GM21390 (cell line): ENCODE measurements around the gene EFNA5.

Experiments used
- ATAC-seq: cut with Tn5 transposase; IDR thresholded peaks from one replicate; pipeline ENCODE4 v1.9.1; 2021; ENCODE audit not compliant: unreplicated experiment

The EFNA5 gene

DNA sequence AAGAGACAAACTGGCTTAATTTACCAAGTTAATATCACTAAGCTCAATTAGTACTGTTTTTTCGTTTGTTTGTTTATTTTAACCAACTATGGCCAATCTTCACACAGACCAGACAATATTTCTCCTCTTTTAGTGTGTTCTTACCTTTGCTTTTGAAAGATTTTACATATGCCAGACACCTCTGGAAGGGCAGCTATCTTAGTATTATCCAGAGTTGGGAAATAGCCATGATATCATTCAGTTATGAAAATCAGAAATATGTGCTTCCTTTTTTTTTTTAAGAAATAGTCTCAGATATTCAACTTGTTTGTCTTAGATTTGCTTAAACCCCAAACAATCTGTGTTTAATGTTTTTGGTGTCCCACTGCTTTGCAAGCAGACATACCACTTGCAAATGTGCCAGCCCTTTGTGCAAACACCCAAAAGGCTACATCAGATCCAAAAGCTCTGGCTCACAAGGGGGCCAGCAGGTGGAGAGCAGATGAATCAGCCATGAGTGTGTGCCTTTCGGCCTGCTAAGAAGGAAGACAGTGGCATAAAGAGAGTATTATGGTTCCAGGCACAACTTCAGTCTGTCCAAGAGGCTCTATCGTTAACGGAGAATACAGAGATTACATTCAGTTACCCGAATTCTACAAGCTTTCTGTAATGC lies 147.6 kb downstream of the EFNA5 start:
- ATAC-seq, result no peak

DNA sequence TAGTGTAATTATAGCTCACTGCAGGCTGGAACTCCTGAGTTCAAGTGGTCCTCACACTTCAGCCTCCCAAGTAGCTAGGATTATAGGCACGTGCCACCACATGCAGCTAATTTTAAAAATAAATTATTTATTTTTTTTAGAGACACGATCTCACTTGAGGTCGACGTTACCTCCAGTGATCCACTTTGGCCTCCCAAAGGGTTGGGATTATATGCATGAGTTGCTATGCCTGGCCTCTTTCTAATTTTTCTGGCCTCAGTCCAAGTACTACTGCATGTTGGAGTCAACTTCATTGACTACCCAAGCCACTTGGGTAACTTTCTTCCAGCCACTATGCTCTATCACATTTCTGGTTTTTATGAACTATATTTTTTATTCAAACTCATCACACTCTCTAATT lies 148.3 kb downstream of the EFNA5 start:
- no peak for ATAC-seq

DNA sequence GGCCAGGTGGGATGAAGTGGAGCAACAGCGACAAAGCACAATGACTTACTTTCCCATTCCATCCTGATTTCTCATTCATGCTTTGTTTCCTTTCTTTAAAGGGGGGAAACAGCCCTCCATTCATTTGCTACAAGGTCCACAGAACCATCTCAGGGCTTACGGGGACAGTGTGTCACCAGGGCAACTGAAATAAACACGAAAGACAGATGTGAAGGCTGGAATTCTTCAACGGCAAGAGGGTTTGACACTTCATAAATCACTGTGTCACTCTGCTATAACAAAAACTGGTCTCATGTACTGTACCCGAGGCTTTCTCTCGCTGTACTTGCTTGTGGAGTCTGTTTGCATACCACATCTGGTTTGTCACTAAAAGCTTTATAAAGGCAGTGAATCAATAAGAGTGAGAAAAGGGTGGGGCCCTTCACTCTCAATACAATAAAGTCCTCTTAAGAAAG lies 150.8 kb downstream of the EFNA5 start:
- ATAC-seq, result no peak

DNA sequence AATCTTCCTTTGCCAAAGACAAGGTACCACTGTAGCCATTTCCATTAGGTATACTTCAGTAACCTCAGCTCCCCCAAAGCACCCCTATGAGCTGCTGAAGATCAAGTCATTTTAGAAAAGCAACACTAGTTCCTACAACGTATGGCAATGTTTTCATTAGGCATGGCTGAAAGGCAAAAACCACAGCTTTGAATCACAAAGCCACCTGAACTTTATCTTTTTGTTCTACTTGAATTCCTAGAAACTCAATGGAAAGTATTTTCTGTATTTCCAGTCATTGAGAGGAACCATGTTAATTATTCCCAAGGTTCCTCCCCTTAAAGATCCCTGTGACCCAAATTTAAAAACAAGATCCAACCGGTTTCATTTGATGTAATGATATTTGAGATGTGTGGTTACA lies 152.1 kb downstream of the EFNA5 start:
- ATAC-seq, result no peak

DNA sequence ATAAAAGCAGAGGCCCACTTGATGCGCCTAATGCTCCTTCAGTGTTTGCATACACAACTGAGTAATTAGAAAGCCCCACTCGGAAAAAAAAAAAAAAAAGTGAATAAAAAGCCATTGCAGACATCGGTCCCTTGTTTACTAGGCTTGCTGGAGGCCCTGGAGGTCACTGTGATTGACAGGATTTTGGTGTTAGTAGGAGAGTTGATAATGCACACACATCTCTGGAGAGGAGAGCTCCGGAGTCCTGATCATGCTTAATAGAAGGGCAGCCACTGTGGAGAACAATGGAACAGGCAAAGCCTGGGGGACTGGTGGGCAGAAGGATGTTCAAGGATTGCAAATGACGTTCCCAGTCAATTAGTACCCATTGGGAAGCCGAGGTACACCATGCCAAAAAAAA lies 152.5 kb downstream of the EFNA5 start:
- ATAC-seq, result no peak

DNA sequence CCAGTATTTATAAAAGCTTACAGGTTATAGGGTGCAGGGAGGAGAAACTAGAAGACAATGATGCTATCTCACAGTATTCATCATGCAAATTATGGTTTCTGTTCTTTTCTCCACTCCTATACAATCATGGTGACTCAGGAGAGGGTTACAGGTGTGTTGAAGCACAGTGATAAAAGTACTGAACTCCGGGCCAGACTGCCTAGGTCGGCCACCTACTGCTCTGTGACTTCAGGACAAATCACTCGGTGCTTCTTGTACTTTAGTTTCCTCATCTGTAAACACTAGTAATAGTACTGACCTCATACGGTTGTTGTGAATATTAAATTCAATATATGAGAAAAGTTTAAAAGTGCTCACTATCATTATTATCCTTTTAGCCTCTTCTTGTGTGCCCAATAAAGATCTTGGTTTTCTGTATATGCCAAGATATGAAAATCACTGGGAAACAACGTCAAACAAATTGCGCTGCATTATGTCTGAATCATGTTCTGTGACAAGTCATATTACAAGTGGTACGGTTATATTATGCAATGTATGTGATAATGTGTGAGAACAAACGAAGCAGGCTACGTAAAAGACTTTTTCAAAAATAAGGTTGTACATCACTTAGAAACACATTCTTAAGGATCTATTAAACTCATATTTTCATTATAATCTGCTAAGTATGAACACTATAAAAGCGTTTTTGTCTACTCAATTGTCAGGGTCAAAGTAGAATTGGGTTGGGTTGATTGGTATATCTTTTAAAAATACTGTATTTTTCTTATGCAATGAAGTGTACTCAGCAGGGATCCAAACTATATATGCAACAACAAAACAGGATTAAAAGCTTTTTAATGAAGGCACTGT lies 153.3 kb downstream of the EFNA5 start:
- ATAC-seq, result no peak

GRCh38 chr5:107516452-107517184 lies 154.1 kb downstream of the EFNA5 start:
- no peak for ATAC-seq

GRCh38 chr5:107515521-107516080 lies 155.1 kb downstream of the EFNA5 start:
- no peak for ATAC-seq

- ATAC-seq, result no peak
These were observed 156.4 kb downstream of the EFNA5 start for GRCh38 chr5:107514305-107514704.

DNA sequence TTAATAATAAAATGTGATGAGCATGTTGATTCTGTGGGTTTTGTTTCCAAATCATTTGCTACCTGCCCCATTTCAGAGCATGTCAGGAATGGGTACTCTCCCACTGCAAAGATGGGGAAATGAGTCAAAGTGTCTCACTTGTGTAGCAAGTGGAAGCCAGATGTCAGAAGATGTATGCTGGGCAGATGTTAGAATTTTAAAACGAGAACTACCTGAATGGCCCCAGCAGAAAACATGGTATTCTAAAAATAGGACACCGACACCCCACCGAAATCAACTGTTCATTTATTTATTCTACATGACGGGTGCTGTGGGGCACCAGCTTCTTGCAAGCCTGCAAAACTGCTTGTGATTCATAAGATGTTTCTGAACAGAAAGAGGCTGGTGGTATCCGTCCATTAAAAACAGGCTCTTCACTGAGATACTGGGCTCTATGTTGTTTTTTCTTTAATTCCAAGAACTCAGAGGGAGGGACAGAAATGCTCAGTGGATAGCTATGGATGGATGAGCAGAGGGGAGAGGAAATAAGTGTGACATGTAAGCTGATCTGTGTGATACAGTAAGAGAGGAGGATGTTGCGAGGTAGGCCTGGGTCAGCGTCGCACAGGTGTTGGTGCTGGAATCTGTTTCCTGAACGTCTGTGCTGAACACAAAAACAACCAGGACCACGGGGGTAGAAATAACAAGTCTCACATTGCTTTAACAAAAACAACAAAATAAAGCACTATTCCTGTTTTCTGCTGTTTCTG lies 157.2 kb downstream of the EFNA5 start:
- ATAC-seq, result no peak

DNA sequence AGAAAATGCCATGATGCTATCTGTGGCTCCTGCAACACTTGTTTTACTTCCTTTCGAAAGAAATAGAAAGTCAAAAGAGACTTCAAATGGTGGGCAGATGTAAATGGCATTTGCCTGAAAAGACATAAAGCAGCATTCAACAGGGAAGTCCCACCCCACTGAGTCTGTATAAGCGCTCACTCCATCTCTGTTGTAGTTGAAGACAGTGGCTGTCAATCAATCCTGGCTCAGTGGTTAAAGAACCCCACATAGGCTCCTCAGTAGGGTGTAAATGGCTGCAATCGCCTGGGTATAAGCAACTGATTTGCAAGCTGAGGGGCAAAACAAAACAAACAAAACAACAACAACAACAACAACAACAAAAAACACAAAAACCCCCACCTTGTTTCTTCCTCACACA lies 158.7 kb downstream of the EFNA5 start:
- no peak for ATAC-seq

DNA sequence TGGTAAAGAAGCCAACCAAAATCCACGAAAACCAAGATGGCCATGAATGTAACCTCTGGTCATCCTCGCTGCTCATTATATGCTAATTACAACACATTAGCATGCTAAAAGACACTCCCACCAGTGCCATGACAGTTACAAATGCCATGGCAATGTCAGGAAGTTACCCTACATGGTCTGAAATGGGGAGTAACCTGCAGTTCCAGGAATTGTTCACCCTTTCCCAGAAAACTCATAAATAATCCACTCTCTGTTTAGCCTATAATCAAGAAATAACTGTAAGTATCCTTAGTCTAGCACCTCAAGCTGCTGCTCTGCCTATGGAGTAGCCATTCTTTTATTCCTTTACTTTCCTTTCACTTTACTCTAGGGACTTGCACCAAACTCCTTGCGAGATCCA lies 160.6 kb downstream of the EFNA5 start:
- ATAC-seq, result no peak

DNA sequence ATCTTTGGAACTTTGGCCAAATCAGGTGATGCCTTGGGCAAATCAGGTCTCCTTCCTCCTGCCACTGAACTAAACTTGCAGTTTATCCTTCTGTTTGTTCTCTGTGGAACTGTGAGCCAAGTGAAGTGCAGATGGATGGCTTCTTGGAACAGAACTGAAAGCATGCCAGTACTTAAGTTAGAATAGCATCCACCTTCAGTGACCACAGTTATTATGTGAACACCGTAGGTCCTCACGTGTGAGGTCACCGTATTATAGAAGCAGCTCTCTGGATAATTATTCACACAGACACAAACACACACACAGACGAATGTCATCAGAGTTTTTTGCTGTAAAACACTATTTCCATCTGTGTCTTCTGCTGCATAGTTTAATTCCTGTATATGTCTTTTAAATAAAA lies 162.6 kb downstream of the EFNA5 start:
- no peak for ATAC-seq

DNA sequence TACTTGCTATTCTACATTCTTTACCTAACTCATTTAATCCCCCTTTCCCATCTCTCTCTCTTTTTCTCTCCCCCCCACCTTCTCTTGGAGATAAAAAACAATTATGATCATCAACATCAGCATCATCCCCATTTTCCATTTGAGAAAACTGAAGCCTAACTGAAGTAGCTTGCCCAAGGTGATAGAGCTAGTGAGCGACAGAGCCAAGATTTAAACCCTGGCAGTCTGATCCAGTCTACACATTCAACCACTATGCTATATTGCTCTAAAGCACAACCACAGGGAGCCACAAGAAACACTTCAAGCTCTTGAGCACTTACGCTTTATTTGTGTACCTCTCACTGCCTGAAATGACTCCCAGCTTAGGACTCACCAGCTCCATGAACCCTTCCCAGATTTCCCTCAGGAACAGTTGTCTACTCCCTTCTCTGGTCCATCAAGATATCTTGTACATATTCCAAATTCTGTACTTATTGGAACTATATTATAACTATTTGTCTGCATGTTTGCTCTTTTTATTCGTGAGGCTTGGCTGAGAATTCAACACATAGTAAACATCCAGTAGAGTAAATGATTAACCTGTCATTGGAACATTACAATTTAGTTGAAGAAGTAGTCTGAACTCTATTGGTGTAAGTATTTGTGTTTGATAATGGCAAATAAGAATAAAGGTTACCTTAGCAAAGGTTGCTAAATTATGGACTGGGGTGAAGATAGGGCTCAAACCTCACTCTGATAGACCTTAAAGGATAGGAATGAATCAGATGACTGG lies 164.8 kb downstream of the EFNA5 start:
- no peak for ATAC-seq

- no peak for ATAC-seq
These were observed 166.3 kb downstream of the EFNA5 start for GRCh38 chr5:107504424-107504823.

GRCh38 chr5:107502676-107503060 lies 168.1 kb downstream of the EFNA5 start:
- ATAC-seq, result no peak

DNA sequence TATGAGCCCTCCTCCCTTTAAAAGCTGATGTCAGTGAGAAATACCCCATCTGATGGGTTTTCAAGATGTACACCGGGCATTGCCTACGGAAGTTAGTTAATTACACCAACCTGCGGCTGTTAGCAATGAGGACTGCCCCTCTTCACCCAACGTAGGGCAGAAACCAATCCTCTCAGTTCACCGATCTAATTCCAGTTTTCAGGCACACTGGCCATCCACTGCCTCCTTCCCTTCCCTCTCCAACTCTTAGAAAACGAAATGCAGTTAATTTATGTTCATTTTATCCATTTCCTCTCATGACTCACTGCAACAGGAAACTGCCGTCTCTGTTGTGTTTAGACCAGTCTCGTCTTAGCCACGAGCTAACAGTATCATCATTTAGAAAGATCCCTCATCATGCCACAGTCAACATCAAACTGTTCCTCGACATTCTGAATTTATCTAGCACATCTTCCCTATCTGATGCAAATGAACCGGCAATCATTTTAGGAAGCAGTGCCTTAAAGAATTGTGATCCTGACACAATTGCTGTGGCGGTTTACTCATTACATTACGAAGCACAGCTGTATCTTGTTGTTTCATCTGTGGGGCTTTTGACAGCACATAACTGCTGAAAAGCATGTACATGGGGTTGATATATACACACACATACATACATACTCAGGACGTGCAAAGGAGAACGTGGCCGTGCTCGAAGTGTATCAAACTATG lies 168.6 kb downstream of the EFNA5 start:
- no peak for ATAC-seq

- ATAC-seq, result no peak
These were observed 169.9 kb downstream of the EFNA5 start for GRCh38 chr5:107500840-107501239.

- no peak for ATAC-seq
These were observed 170.4 kb downstream of the EFNA5 start for GRCh38 chr5:107500347-107500746.
